ENCODE data around the gene TMEM121.

DNA sequence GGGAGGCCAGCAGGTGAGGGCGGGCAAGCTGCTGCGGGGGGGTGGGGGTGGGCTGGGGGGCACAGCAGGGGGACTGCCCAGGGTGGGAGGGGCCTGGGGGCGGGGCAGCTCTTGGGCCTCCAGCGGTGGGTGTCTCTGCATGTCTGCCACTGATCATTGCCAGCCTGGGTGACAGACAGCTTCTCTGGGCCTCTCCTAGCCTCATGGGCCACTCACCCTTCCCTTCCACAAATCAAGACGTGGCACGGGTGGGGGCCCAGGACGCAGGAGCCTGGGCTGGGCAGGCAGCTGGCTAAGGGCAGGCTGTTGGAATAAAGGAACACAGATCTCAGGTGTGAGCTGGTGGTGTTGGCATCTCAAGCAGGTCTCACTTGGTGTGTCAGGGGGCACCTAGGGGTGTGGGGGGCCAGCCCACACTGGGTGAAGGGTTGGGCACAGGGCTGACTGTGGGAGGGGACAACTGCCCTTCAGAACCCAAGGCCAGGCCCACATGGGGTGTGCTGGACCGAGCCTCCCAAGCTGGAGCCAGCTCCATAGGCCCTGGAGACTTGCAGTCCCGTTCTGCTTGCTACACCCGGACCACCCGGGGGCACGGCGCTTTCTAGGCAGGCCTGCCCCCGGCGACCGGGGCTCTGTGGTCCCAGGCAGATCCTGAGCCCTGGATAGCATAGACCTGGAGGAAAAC is 32.3 kb upstream of the TMEM121 start:
- TF ChIP-seq POLR2AphosphoS5 (IDR thresholded peaks at IDR 0.05): no peak
- no peak for TF ChIP-seq EP300 (IDR thresholded peaks at IDR 0.05)
- TF ChIP-seq CTCF (IDR thresholded peaks at IDR 0.05): no peak
- no peak for TF ChIP-seq POLR2A (IDR thresholded peaks at IDR 0.05)
